ENCODE measurements around the gene MTCH1. TPM values are rescaled to one million over a fixed set of nuclear protein-coding genes. Genes with fewer than 3 reads are reported as not detected.

MTCH1 gene
- total RNA-seq, 1 donor from 2014 or later, result 163 TPM

GRCh38 chr6:37013516-37014491 is 27.8 kb upstream of the MTCH1 start:
- Mint-ChIP-seq H3K36me3 (no peaks in the 10 kb centered on the region), H3K4me3 (no peak overlapping the region), H3K27ac (no peak overlapping the region), H3K4me1 (ENCODE audit: unreplicated experiment) (peaks cover 10% of the 10 kb centered on the region), H3K27me3 (no peaks in the 10 kb centered on the region), H3K9me3 (no peaks in the 10 kb centered on the region)
- DNase-seq (ENCODE audit: extremely low spot score, unreplicated experiment), result no peak
- no peak for TF ChIP-seq CTCF (conservative IDR thresholded peaks at IDR 0.05)

DNA sequence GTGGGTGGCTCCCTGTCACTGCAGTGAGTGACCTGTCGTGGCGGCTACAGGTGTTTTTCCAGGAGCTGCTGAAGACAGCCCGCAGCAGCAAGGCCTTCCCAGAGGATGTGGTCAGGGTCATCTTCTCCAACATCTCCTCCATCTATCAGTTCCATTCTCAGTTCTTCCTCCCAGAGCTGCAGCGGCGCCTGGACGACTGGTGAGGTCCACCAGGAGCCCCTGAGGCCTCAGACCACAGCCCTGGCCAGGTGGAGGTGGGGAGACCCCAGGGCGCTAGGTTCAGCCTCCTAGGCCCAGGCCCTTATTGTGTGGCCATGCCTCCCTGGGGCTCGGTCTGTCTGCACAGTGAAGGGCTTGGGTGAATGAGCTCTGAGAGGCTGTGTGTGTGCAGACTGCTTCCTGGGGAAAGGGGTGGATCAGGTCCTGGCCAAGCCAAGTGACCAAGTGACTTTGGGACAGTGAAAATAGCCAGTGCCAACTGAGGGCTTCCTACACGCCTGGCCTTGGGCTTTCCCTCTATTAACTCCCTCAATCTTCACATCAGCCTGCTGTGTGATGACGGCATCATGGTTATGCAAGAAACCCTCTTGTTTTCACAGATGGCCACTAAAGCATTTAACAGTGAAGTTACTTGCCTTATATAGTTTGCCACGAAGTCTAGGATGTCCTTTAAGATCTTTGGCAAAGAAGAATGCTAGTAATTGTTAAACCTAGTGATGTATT is 25.8 kb upstream of the MTCH1 start:
- Mint-ChIP-seq H3K27me3 (no peaks in the 10 kb centered on the region), H3K4me3 (no peak overlapping the region), H3K4me1 (ENCODE audit: unreplicated experiment) (no peaks in the 10 kb centered on the region), H3K36me3 (no peaks in the 10 kb centered on the region), H3K9me3 (no peaks in the 10 kb centered on the region), H3K27ac (no peak overlapping the region)
- DNase-seq (ENCODE audit: extremely low spot score, unreplicated experiment), result no peak
- TF ChIP-seq CTCF (conservative IDR thresholded peaks at IDR 0.05), result no peak

- no peak for TF ChIP-seq CTCF (conservative IDR thresholded peaks at IDR 0.05)
- Mint-ChIP-seq H3K4me3 (no peak overlapping the region), H3K4me1 (ENCODE audit: unreplicated experiment) (no peaks in the 10 kb centered on the region), H3K27ac (no peak overlapping the region), H3K9me3 (no peaks in the 10 kb centered on the region), H3K36me3 (no peaks in the 10 kb centered on the region), H3K27me3 (no peaks in the 10 kb centered on the region)
- no peak for DNase-seq (ENCODE audit: extremely low spot score, unreplicated experiment)
Measured at GRCh38 chr6:37010402-37010892, 24.5 kb upstream of the MTCH1 start.

- Mint-ChIP-seq H3K27ac (no peak overlapping the region), H3K27me3 (no peaks in the 10 kb centered on the region), H3K36me3 (no peaks in the 10 kb centered on the region), H3K4me3 (no peak overlapping the region), H3K4me1 (ENCODE audit: unreplicated experiment) (no peaks in the 10 kb centered on the region), H3K9me3 (no peaks in the 10 kb centered on the region)
- DNase-seq (ENCODE audit: extremely low spot score, unreplicated experiment), result no peak
- TF ChIP-seq CTCF (conservative IDR thresholded peaks at IDR 0.05), result no peak
Measured at GRCh38 chr6:37008484-37009465, 22.8 kb upstream of the MTCH1 start.
